Stimulated activated CD8-positive, alpha-beta memory T cell treated with anti-CD3 and anti-CD28 coated beads, Interleukin-7, amount 100 ng/mL, for 48 hours (primary cell): Measurements from ENCODE around the gene ZNF77.
"Not testable (repeated sequence)": the region's sequence is repeated elsewhere in the genome, so short reads cannot be mapped to it uniquely, and the experiment has no call there.

Experiments
- DNase-seq, 2 donors: peaks; one replicate each; pipeline ENCODE4 v3.0.0-alpha.2; 2020; ENCODE audit warnings: low read depth in 1 of 2; ENCODE audit errors: extremely low read depth in 1 of 2

The ZNF77 gene

GRCh38 chr19:2944775-2945574 lies at the start of gene ZNF77:
Gene ZNF77, minus strand, starts transcription at chr19:2944971. Its CDS starts 131 bp downstream, at chr19:2944840.
- peak; percentile 95 to 99 for DNase-seq

- DNase-seq, result no peak
Measured at GRCh38 chr19:2993579-2993978, 48.8 kb upstream of the ZNF77 start.

GRCh38 chr19:2992958-2993357 lies 48.2 kb upstream of the ZNF77 start:
- no peak for DNase-seq

GRCh38 chr19:2992333-2992732 lies 47.6 kb upstream of the ZNF77 start:
- DNase-seq, result not testable (repeated sequence)

GRCh38 chr19:2989236-2989946 lies 44.6 kb upstream of the ZNF77 start:
- DNase-seq, result no peak

GRCh38 chr19:2988568-2988967 lies 43.8 kb upstream of the ZNF77 start:
- no peak for DNase-seq

- no peak for DNase-seq
Measured at GRCh38 chr19:2987797-2988196, 43.0 kb upstream of the ZNF77 start.

GRCh38 chr19:2986951-2987524 lies 42.3 kb upstream of the ZNF77 start:
- DNase-seq, result no peak

GRCh38 chr19:2984215-2984528 lies 39.4 kb upstream of the ZNF77 start:
- DNase-seq, result no peak

- no peak for DNase-seq
Measured at GRCh38 chr19:2983351-2984214, 38.8 kb upstream of the ZNF77 start.

GRCh38 chr19:2982983-2983350 lies 38.2 kb upstream of the ZNF77 start:
- no peak for DNase-seq

GRCh38 chr19:2982561-2982960 lies 37.8 kb upstream of the ZNF77 start:
- no peak for DNase-seq

GRCh38 chr19:2981898-2982297 lies 37.1 kb upstream of the ZNF77 start:
- DNase-seq, result no peak

- DNase-seq, result no peak
Measured at GRCh38 chr19:2978772-2979171, 34.0 kb upstream of the ZNF77 start.

- no peak for DNase-seq
Measured at GRCh38 chr19:2978166-2978767, 33.5 kb upstream of the ZNF77 start.

- no peak for DNase-seq
Measured at GRCh38 chr19:2977746-2978138, 33.0 kb upstream of the ZNF77 start.

- peak; percentile 87 to 92 for DNase-seq
Measured at GRCh38 chr19:2977001-2977745, 32.4 kb upstream of the ZNF77 start, which contains the start of gene TLE6. Gene TLE6, plus strand, starts transcription at chr19:2977564. Its CDS starts 670 bp downstream, at chr19:2978234.

- no peak for DNase-seq
Measured at GRCh38 chr19:2976609-2977000, 31.8 kb upstream of the ZNF77 start.

- peak in 1 of 2 donors; percentile 11 for DNase-seq
Measured at GRCh38 chr19:2974342-2975041, 29.7 kb upstream of the ZNF77 start.
